WTC11 (cell line): ENCODE measurements around the gene NOP14. TPM values are rescaled to one million over a fixed set of nuclear protein-coding genes. Genes with fewer than 3 reads are reported as not detected.
"Not testable (repeated sequence)": the region's sequence is repeated elsewhere in the genome, so short reads cannot be mapped to it uniquely, and the experiment has no call there.

Source experiments
- ATAC-seq: fragments of 200-7000 bp; cut with Tn5 transposase; 2 replicates; pipeline ENCODE4 v1.10.0; 2021; ENCODE audit warnings: mild to moderate bottlenecking, moderate library complexity
- CTCF ChIA-PET: fragments of 300-600 bp; sonication (Branson Sonifier 250); formaldehyde crosslinking; loops from one replicate; lab custom pipeline; 2021; ENCODE audit warnings: antibody characterized with exemption; lab: Charles Lee
- POLR2A ChIA-PET: fragments of 350-600 bp; sonication (Branson Sonifier 250); formaldehyde crosslinking; loops from one replicate; lab custom pipeline; 2021; ENCODE audit warnings: antibody characterized with exemption; lab: Charles Lee
- DNase-seq: peaks from one replicate; pipeline ENCODE4 v3.0.0; 2021; ENCODE audit warnings: low spot score
- H3K27ac Mint-ChIP-seq: 2 replicates; pipeline ENCODE4 v1.8.0; 2021; ENCODE audit warnings: mixed read lengths
- H3K27me3 Mint-ChIP-seq: 2 replicates; pipeline ENCODE4 v1.8.0; 2021; ENCODE audit warnings: low read depth, mild to moderate bottlenecking, moderate library complexity, mixed read lengths
- H3K36me3 Mint-ChIP-seq: 2 replicates; pipeline ENCODE4 v1.8.0; 2021; ENCODE audit warnings: mixed read lengths
- H3K4me1 Mint-ChIP-seq: 2 replicates; pipeline ENCODE4 v1.8.0; 2022; ENCODE audit warnings: mixed read lengths
- H3K4me3 Mint-ChIP-seq: 2 replicates; pipeline ENCODE4 v1.8.0; 2021; ENCODE audit warnings: mild to moderate bottlenecking, moderate library complexity, mixed read lengths
- H3K9me3 Mint-ChIP-seq: 2 replicates; pipeline ENCODE4 v1.8.0; 2021; ENCODE audit warnings: mixed read lengths
- ATF2 ChIP-seq: sonication (generic); formaldehyde crosslinking; IDR thresholded peaks from 2 replicates; pipeline ENCODE4 v1.8.1; 2022; ENCODE audit warnings: low read depth, missing genetic modification reagents, borderline replicate concordance
- CBFB ChIP-seq: sonication (generic); formaldehyde crosslinking; IDR thresholded peaks from 2 replicates; pipeline ENCODE4 v1.8.1; 2022; ENCODE audit warnings: mild to moderate bottlenecking, low read depth, missing genetic modification reagents
- HMGA2 ChIP-seq: fragments of 250-450 bp; sonication (Bioruptor Pico); IDR thresholded peaks from 2 replicates; pipeline ENCODE4 v1.4.0; 2021; ENCODE audit warnings: mild to moderate bottlenecking, moderate library complexity
- JAZF1 ChIP-seq: fragments of 250-450 bp; sonication (Bioruptor Pico); IDR thresholded peaks from 2 replicates; pipeline ENCODE4 v1.9.0; 2021; ENCODE audit warnings: moderate library complexity, mild to moderate bottlenecking, inconsistent platforms
- MYBL2 ChIP-seq: sonication (generic); formaldehyde crosslinking; IDR thresholded peaks from 2 replicates; pipeline ENCODE4 v1.8.1; 2023; ENCODE audit warnings: mild to moderate bottlenecking, moderate library complexity, missing genetic modification reagents
- NR3C1 ChIP-seq: sonication (generic); formaldehyde crosslinking; conservative IDR thresholded peaks from 2 replicates; pipeline ENCODE4 v1.8.1; 2023; ENCODE audit warnings: low read depth, mild to moderate bottlenecking, missing genetic modification reagents
- SMAD4 ChIP-seq: sonication (generic); formaldehyde crosslinking; IDR thresholded peaks from 2 replicates; pipeline ENCODE4 v1.8.0; 2022; ENCODE audit warnings: mild to moderate bottlenecking, missing genetic modification reagents
- ZBTB43 ChIP-seq: sonication (generic); formaldehyde crosslinking; IDR thresholded peaks from 2 replicates; pipeline ENCODE4 v1.8.1; 2023; ENCODE audit warnings: mild to moderate bottlenecking, missing genetic modification reagents
- ZNF121 ChIP-seq: sonication (generic); formaldehyde crosslinking; IDR thresholded peaks from 2 replicates; pipeline ENCODE4 v1.8.0; 2023; ENCODE audit warnings: missing genetic modification reagents
- ZNF512 ChIP-seq: sonication (generic); formaldehyde crosslinking; IDR thresholded peaks from 2 replicates; pipeline ENCODE4 v1.8.1; 2022; ENCODE audit warnings: missing genetic modification reagents, borderline replicate concordance
- total RNA-seq: library from RNA; stranded (reverse); gene quantifications from 3 replicates; pipeline ENCODE4 v1.2.3, GENCODE V29; 2021
- TF ChIP-seq, protein P1 (sequence below): fragments of 250-450 bp; sonication (Bioruptor Pico); conservative IDR thresholded peaks from 2 replicates; pipeline ENCODE4 v1.9.0; 2021; ENCODE audit warnings: mild to moderate bottlenecking
- TF ChIP-seq, protein P2 (sequence below): fragments of 200-600 bp; IDR thresholded peaks from 2 replicates; pipeline ENCODE4 v1.8.0; 2022; ENCODE audit warnings: antibody characterized with exemption
- TF ChIP-seq, protein P3 (sequence below): sonication (generic); formaldehyde crosslinking; IDR thresholded peaks from 2 replicates; pipeline ENCODE4 v1.8.1; 2023; ENCODE audit warnings: mild to moderate bottlenecking, missing genetic modification reagents, moderate library complexity

NOP14 gene
- total RNA-seq, 1 experiment from 2014 or later = 39.1 TPM

DNA sequence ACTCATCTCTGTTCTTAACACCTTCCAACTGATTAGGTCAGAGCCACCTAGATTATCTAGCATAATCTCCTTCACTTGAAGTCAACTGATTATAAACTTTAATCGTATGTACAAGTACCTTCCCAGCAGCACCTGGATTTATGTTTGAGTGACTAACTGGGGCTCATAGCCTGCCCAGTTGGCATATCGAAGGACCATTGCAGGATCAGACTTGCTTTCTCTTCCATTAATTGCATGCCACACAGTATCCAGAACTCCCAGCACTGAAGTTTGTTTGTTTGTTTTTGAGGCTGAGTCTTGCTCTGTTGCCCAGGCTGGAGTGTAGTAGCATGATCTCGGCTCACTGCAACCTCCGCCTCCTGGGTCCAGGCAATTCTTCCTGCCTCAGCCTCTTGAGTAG is 28.0 kb upstream of the NOP14 start (continued):
- TF ChIP-seq ZNF512 (no peak), NR3C1 (no peak), HMGA2 (no peak), JAZF1 (CRISPR knock-in tag) (no peak)
- TF ChIP-seq, protein P1, sequence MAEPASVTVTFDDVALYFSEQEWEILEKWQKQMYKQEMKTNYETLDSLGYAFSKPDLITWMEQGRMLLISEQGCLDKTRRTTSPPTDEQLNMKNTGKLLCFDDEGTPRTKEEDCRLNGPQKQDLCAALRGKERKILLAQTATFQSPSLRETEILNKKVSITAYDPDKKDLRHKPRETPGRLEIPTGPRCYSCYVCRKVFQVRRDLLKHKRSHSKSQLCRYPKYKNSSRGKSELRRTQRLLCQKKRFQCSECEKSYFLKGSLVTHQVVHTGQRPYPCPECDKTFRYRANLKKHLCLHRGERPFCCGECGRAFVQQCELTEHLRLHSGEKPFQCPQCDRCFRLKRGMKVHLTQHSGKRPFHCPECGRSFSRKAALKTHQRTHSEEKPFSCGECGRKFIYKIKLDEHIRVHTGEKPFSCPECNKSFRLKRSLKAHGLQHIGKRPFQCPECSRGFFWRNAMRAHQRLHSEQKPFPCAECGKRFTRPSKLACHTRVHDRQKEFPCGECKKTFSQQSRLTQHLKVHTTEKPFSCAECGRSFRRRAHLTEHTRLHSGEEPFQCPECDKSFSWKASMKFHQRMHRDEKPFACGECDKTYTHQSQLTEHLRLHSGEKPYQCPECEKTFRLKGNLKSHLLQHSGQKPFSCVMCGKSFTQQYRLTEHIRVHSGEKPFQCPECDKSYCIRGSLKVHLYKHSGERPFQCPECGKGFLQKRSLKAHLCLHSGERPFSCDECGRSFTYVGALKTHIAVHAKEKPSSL (CRISPR knock-in tag) = no peak

DNA sequence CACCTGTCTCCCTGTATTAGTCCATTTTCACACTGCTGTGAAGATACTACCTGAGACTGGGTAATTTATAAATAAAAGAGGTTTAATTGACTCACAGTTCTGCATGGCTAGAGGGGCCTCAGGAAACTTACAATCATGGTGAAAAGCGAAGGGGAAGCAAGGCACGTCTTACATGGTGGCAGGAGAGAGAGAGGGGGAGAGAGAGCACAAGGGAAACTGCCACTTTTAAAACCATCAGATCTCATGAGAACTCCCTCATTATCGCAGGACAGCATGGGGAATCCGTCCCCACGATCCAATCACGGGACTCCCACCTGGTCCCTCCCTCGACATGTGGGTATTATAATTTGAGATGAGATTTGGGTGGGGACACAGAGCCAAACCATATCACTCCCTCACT is 20.5 kb upstream of the NOP14 start:
- H3K27me3 Mint-ChIP-seq, CTCF ChIA-PET, H3K36me3 Mint-ChIP-seq, DNase-seq, ATAC-seq, H3K4me3 Mint-ChIP-seq, POLR2A ChIA-PET, H3K27ac Mint-ChIP-seq, H3K4me1 Mint-ChIP-seq: not testable (repeated sequence)
- H3K9me3 Mint-ChIP-seq = peaks cover 38% of the 10 kb centered on the region

DNA sequence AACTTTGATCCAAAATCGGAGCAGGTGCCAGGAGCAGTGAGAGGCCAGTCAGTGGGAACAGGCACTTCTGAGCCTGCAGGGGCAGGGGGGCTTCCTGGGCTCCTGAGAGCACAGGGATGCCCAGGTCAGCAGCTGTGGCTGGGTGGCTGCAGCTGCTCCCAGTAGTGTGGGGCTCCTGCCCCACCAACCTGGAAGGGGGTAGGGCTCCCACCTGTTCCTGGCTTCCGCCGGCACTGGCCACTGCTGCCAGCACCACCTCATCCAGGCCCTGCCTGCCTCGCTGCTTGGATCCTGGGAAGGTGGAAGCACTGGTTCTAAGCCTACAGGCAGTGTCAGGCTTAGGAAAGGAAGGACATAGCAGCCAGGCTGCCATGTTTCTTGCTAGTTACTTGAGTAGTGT is 18.8 kb upstream of the NOP14 start:
- CTCF ChIA-PET = no interaction called here
- POLR2A ChIA-PET = no interaction called here
- no peaks in the 10 kb centered on the region for H3K36me3 Mint-ChIP-seq

DNA sequence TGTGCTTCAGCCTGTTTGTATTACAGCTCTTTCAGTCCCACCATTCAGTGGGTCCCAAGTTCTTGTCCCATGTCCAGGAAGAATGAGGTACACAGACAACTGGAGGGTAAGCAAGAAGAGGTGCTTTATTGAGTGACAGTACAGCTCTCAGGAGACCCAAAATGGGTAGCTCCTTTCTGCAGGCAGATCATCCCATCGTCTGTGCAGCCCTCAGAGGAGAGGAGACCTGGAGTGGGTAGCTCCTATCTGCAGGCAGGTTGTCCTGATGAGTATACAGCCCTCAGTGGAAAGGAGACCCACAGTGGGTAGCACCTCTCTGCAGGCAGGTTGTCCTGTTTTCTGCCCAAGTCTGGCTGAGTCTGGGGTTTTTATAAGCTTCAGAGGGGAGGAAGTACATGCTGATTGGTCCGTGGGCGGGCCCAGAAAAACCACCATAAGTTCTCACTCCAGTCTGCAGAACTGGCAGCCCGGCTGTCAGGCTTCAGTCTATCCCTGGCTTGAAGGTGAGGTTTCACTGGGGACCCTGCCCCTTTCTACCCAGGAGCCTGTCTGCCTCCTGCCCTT is 18.1 kb upstream of the NOP14 start:
- peaks cover 4% of the 10 kb centered on the region; the same call in 1 of the 2 replicates for H3K27me3 Mint-ChIP-seq
- no peak for ATAC-seq
- H3K9me3 Mint-ChIP-seq = peaks cover 31% of the 10 kb centered on the region
- no peak for DNase-seq
- no peaks in the 10 kb centered on the region for H3K36me3 Mint-ChIP-seq
- H3K4me1 Mint-ChIP-seq = no peaks in the 10 kb centered on the region
- ChIA-PET POLR2A (no interaction called here), CTCF (interaction anchor here (1.4 kb wide), 1 partner anchor 28 kb away, joined by 6 read pairs; no protein-coding TSS in a partner anchor)
- no peak overlapping the region for H3K4me3 Mint-ChIP-seq
- no peak overlapping the region for H3K27ac Mint-ChIP-seq
- no peak for TF ChIP-seq CBFB (CRISPR knock-in tag)
- TF ChIP-seq, protein P1 (CRISPR knock-in tag) = no peak
- no peak for TF ChIP-seq ZNF121 (CRISPR knock-in tag)
- TF ChIP-seq, protein P2, sequence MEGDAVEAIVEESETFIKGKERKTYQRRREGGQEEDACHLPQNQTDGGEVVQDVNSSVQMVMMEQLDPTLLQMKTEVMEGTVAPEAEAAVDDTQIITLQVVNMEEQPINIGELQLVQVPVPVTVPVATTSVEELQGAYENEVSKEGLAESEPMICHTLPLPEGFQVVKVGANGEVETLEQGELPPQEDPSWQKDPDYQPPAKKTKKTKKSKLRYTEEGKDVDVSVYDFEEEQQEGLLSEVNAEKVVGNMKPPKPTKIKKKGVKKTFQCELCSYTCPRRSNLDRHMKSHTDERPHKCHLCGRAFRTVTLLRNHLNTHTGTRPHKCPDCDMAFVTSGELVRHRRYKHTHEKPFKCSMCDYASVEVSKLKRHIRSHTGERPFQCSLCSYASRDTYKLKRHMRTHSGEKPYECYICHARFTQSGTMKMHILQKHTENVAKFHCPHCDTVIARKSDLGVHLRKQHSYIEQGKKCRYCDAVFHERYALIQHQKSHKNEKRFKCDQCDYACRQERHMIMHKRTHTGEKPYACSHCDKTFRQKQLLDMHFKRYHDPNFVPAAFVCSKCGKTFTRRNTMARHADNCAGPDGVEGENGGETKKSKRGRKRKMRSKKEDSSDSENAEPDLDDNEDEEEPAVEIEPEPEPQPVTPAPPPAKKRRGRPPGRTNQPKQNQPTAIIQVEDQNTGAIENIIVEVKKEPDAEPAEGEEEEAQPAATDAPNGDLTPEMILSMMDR = no peak

More for the DNA sequence above, 18.8 kb upstream of the NOP14 start:
- ATAC-seq (no peak), DNase-seq (no peak)
- no peak overlapping the region for H3K4me3 Mint-ChIP-seq
- H3K4me1 Mint-ChIP-seq = no peaks in the 10 kb centered on the region
- TF ChIP-seq ZBTB43 (CRISPR knock-in tag) (no peak), SMAD4 (CRISPR knock-in tag) (no peak), ATF2 (CRISPR knock-in tag) (no peak), MYBL2 (no peak)
- TF ChIP-seq, protein P3, sequence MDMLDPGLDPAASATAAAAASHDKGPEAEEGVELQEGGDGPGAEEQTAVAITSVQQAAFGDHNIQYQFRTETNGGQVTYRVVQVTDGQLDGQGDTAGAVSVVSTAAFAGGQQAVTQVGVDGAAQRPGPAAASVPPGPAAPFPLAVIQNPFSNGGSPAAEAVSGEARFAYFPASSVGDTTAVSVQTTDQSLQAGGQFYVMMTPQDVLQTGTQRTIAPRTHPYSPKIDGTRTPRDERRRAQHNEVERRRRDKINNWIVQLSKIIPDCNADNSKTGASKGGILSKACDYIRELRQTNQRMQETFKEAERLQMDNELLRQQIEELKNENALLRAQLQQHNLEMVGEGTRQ = no peak
- peaks cover 33% of the 10 kb centered on the region for H3K9me3 Mint-ChIP-seq
- H3K27me3 Mint-ChIP-seq = peaks cover 4% of the 10 kb centered on the region; the same call in 1 of the 2 replicates
- H3K27ac Mint-ChIP-seq = no peak overlapping the region
